Stimulated activated CD8-positive, alpha-beta memory T cell treated with anti-CD3 and anti-CD28 coated beads, Interleukin-2, amount 100 ng/mL, for 48 hours (primary cell): Measurements from ENCODE around the gene ZFP37.
"Not testable (repeated sequence)": the region's sequence is repeated elsewhere in the genome, so short reads cannot be mapped to it uniquely, and the experiment has no call there.

Experiments used
- DNase-seq, 2 donors: peaks; one replicate each; pipeline ENCODE4 v3.0.0-alpha.2; 2020; ENCODE audit warnings: low read depth in 2 of 2

ZFP37 gene

GRCh38 chr9:113056191-113057106 lies at the start of gene ZFP37:
ZFP37 (minus strand) TSS chr9:113056724; CDS start chr9:113056688, 36 bp downstream.
- DNase-seq = peak; percentile 54 to 65

DNA sequence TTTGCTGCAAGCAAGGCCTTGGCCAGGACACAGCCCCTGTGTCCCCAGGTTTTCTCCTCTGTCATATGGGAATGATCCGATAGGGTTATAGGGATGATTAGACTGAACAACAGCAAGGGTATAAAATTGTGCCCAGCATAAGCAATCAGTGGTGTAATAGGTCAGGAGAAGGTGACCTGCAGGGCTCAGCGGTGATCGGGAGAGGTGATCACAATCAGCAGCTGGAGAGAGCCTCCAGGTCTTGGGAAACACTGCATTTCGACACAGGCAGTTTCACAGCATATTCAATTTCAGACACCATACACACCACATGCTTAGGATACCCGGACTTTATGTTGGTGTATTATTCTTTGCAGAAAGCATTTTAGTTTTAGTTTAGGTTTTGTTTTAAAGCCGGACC lies 48.8 kb upstream of the ZFP37 start:
- not testable (repeated sequence) for DNase-seq

DNA sequence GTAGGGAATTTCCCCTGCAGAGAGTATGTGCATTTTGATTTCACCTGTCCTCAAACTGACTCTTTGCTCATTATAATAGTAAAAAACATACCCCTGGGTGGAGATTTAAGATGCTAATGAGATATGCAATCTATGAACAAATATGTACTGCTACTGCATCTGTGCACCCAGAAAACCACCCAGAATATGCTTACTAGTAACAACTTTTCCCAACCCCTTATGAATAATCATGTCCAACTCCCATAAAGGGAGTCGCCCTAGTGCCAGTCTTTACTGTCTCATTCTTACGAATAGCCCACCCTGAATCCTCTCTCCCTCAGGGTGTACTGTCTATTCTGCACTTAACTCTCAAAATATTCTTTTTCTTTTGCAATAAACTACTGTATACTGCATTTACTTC lies 39.0 kb upstream of the ZFP37 start:
- DNase-seq = no peak

GRCh38 chr9:113089924-113090323 lies 33.4 kb upstream of the ZFP37 start:
- DNase-seq = not testable (repeated sequence)

GRCh38 chr9:113089143-113089505 lies 32.6 kb upstream of the ZFP37 start:
- DNase-seq = not testable (repeated sequence)

GRCh38 chr9:113088456-113089142 lies 32.1 kb upstream of the ZFP37 start:
- DNase-seq = not testable (repeated sequence)

DNA sequence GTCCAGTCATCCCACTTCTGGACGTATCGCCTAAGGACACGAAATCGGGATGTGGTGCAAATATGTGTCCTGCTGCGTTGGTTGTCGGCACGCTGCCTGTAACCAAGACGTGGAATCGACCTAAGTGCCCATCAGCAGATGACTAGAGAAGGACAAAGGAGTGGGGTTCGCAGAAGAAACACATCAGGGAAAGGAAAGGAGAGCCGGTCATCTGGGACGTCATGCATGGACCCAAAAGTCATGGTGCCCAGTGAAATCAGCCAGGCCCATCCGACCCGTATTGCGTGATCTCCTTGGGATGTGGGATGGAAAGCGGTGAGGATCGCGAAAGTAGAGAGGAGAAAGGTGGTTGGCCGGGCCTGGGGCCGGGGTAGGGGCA lies 6.4 kb upstream of the ZFP37 start:
- not testable (repeated sequence) for DNase-seq

GRCh38 chr9:113062256-113062931 lies 5.9 kb upstream of the ZFP37 start:
- not testable (repeated sequence) for DNase-seq

- DNase-seq = not testable (repeated sequence)
Observed at GRCh38 chr9:113061072-113061850, 4.7 kb upstream of the ZFP37 start.

GRCh38 chr9:113059581-113060284 lies 3.2 kb upstream of the ZFP37 start:
- not testable (repeated sequence) for DNase-seq

- DNase-seq = no peak
Observed at GRCh38 chr9:113057193-113057592, 669 bp upstream of the ZFP37 start.

GRCh38 chr9:113042884-113043657 lies 13.5 kb downstream of the ZFP37 start:
- DNase-seq = no peak

GRCh38 chr9:113026200-113026599 lies 30.3 kb downstream of the ZFP37 start:
- no peak for DNase-seq

DNA sequence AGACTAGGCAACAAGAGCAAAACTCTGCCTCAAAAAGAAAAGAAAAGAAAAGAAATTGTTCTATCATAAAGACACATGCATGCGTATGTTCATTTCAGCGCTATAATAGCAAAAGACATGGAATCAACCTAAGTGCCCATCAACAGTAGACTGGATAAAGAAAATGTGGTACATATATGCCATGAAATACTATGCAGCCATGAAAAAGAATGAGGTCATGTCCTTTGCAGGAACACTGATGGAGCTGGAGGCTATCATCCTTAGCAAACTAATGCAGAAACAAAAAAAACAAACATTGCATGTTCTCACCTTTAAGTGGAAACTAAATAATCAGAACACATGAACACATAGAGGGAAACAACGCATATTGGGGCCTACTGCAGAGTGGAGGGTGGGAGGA lies 38.3 kb downstream of the ZFP37 start:
- no peak for DNase-seq

- no peak for DNase-seq
Observed at GRCh38 chr9:113012492-113012891, 44.0 kb downstream of the ZFP37 start.

DNA sequence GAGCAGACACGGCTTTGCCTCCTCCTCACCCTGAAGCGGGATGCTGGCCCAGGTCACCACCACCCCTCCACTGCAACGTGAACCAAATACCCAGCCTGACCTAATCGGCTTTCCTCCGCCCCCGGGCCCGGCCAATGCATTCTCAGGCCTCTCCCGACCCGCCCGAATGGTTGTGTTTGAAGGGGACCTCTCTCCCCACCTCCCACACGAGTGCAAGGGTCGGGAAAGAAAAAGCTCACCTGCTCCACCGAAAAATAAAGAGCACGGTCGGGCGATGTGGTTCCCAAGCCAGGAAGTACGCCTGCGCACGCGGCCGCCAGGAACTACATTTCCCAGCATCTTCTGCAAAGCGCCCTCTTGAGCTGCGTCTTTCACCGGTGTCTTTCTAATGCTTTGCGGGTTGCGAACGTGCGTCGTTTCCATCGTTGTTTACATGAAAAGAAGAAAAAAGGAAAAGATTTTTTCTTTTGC lies 44.6 kb downstream of the ZFP37 start, which contains the start of gene ZNF883:
Gene ZNF883 (minus strand): TSS at position 282 of the 471 bp plus-strand sequence.
- DNase-seq = peak; percentile 2 to 9

GRCh38 chr9:113005777-113006176 lies 50.7 kb downstream of the ZFP37 start:
- DNase-seq = no peak

- DNase-seq = no peak
Observed at GRCh38 chr9:112997236-112997941, 59.1 kb downstream of the ZFP37 start.
